Gastrocnemius medialis (tissue), 4 donors: ENCODE data around the gene C12orf42. TPM values are rescaled to one million over a fixed set of nuclear protein-coding genes. Genes with fewer than 3 reads are reported as not detected.

Experiments used
- ATAC-seq, 2 donors: fragments of 150-250 bp; one replicate each; pipeline ENCODE4 v1.9.1; 2016
- DNase-seq, 2 donors: peaks; one replicate each; pipeline ENCODE4 v3.0.0-alpha.2; 2019
- H3K27ac ChIP-seq, 4 donors: fragments of 200-600 bp; sonication (generic); 1 replicate in 1 of 4; 2 replicates in 3 of 4; pipeline ENCODE4 v1.5.1; 2016 to 2018; ENCODE audit warnings: mild to moderate bottlenecking in 2 of 4, moderate library complexity in 1 of 4
- H3K27me3 ChIP-seq, 3 donors: fragments of 200-600 bp; sonication (generic) in 2 of 3; 1 replicate in 1 of 3; 2 replicates in 2 of 3; pipeline versions ENCODE4 v1.5.1 to v1.6.0; 2016 to 2019; ENCODE audit warnings: mild to moderate bottlenecking in 1 of 3, moderate library complexity in 1 of 3
- H3K36me3 ChIP-seq, 2 donors: fragments of 200-600 bp; sonication (generic) in 1 of 2; one replicate each; pipeline ENCODE4 v1.5.1; 2017 to 2018
- H3K4me1 ChIP-seq, 2 donors: fragments of 200-600 bp; sonication (generic) in 1 of 2; one replicate each; pipeline ENCODE4 v1.5.1; 2016 to 2017; ENCODE audit warnings: mild to moderate bottlenecking in 2 of 2
- H3K4me3 ChIP-seq, 4 donors: fragments of 200-600 bp; sonication (generic) in 3 of 4; 1 replicate in 1 of 4; 2 replicates in 3 of 4; pipeline ENCODE4 v1.5.1; 2016 to 2019; ENCODE audit warnings: mild to moderate bottlenecking in 2 of 4
- H3K9me3 ChIP-seq, 3 donors: fragments of 200-600 bp; sonication (generic) in 2 of 3; 1 replicate in 1 of 3; 2 replicates in 2 of 3; pipeline ENCODE4 v1.5.1; 2016 to 2019
- POLR2A ChIP-seq, 2 donors: fragments of 450-650 bp; IDR thresholded peaks; one replicate each; pipeline ENCODE4 v1.6.1; 2017; ENCODE audit warnings: antibody characterized with exemption in 2 of 2, mild to moderate bottlenecking in 2 of 2, moderate library complexity in 2 of 2
- in situ Hi-C, 4 donors: fragments of 200-750 bp; cut with MboI; loops; one replicate each; pipeline versions ENCODE4 v1.15.0 to v1.8.0; 2017; ENCODE audit warnings: low sequenced_read_pairs in 4 of 4
- intact Hi-C: fragments of 100-400 bp; cut with DNase I; formaldehyde crosslinking; loops from one replicate; pipeline ENCODE4 v1.15.1; 2023; ENCODE audit warnings: low total_unique reads
- total RNA-seq, 4 donors: library from RNA; depleted of rRNA; stranded (reverse); fragments of >200 nt; gene quantifications; one replicate each; pipeline versions ENCODE4 v1.1.0 to v1.2.3, GENCODE V29; 2016
- TF ChIP-seq, protein P1 (sequence below), 5 experiments: fragments of 450-650 bp in 3 of 5; fragments of 200-600 bp in 2 of 5; sonication (generic) in 2 of 5; IDR thresholded peaks in 4 of 5; conservative IDR thresholded peaks in 1 of 5; 1 replicate in 4 of 5; 2 replicates in 1 of 5; pipeline ENCODE4 v1.5.1; 2016 to 2019; ENCODE audit warnings: antibody characterized with exemption in 5 of 5, mild to moderate bottlenecking in 3 of 5, moderate library complexity in 3 of 5

Gene C12orf42
- total RNA-seq, 4 donors from 2014 or later = not detected

- ATAC-seq (no peak), DNase-seq (no peak)
- Histone ChIP-seq H3K27ac (no peak overlapping the region), H3K36me3 (no peaks in the 10 kb centered on the region), H3K27me3 (no peaks in the 10 kb centered on the region), H3K4me1 (no peaks in the 10 kb centered on the region), H3K9me3 (no peaks in the 10 kb centered on the region), H3K4me3 (no peak overlapping the region)
- intact Hi-C loops = no loop called here
- in situ Hi-C loops = no loop called here
- TF ChIP-seq POLR2A (IDR thresholded peaks at IDR 0.05) = no peak
- TF ChIP-seq, protein P1, sequence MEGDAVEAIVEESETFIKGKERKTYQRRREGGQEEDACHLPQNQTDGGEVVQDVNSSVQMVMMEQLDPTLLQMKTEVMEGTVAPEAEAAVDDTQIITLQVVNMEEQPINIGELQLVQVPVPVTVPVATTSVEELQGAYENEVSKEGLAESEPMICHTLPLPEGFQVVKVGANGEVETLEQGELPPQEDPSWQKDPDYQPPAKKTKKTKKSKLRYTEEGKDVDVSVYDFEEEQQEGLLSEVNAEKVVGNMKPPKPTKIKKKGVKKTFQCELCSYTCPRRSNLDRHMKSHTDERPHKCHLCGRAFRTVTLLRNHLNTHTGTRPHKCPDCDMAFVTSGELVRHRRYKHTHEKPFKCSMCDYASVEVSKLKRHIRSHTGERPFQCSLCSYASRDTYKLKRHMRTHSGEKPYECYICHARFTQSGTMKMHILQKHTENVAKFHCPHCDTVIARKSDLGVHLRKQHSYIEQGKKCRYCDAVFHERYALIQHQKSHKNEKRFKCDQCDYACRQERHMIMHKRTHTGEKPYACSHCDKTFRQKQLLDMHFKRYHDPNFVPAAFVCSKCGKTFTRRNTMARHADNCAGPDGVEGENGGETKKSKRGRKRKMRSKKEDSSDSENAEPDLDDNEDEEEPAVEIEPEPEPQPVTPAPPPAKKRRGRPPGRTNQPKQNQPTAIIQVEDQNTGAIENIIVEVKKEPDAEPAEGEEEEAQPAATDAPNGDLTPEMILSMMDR (IDR thresholded peaks at IDR 0.05 in 4 of 5, conservative IDR thresholded peaks at IDR 0.05 in 1 of 5) = no peak
These were observed 80.1 kb downstream of the C12orf42 start for GRCh38 chr12:103415681-103416080.

DNA sequence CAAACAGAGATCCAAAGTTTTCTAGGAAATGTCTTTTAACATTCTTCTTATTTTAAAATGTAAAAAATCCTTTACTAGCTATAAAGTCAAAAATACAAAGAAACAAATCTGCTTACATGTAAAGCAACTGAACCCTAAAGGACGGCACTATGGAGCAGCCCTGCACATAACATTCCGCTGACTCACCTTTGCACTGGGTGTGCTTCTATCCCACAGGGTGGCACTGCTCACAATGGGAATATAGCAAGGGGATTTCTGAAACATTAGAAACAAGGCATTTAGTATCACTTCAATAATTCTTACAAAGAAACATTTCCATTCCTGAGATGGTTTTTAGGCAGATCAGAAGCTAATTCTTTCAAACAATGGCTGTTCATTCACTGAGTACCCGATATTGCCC lies 94.3 kb downstream of the C12orf42 start:
- intact Hi-C loops (no loop called here), in situ Hi-C loops (no loop called here)
- ATAC-seq (no peak), DNase-seq (no peak)
- H3K9me3 ChIP-seq = no peaks in the 10 kb centered on the region
- H3K4me3 ChIP-seq = no peak overlapping the region
- TF ChIP-seq, protein P1 (IDR thresholded peaks at IDR 0.05 in 4 of 5, conservative IDR thresholded peaks at IDR 0.05 in 1 of 5) = no peak
- TF ChIP-seq POLR2A (IDR thresholded peaks at IDR 0.05) = no peak
- H3K27ac ChIP-seq = no peak overlapping the region
- no peaks in the 10 kb centered on the region for H3K4me1 ChIP-seq
- H3K36me3 ChIP-seq = no peaks in the 10 kb centered on the region
- no peaks in the 10 kb centered on the region for H3K27me3 ChIP-seq

- Histone ChIP-seq H3K4me1 (no peaks in the 10 kb centered on the region), H3K9me3 (no peaks in the 10 kb centered on the region), H3K27me3 (no peaks in the 10 kb centered on the region), H3K36me3 (no peaks in the 10 kb centered on the region), H3K4me3 (no peak overlapping the region), H3K27ac (no peak overlapping the region)
- TF ChIP-seq, protein P1 (IDR thresholded peaks at IDR 0.05 in 4 of 5, conservative IDR thresholded peaks at IDR 0.05 in 1 of 5) = no peak
- no peak for TF ChIP-seq POLR2A (IDR thresholded peaks at IDR 0.05)
- ATAC-seq = no peak
- DNase-seq = no peak
- intact Hi-C loops (no loop called here), in situ Hi-C loops (no loop called here)
These were observed 95.8 kb downstream of the C12orf42 start for GRCh38 chr12:103399986-103400385.

GRCh38 chr12:103397536-103397935 lies 98.2 kb downstream of the C12orf42 start:
- in situ Hi-C loops (no loop called here), intact Hi-C loops (no loop called here)
- no peaks in the 10 kb centered on the region for H3K27me3 ChIP-seq
- no peak overlapping the region for H3K4me3 ChIP-seq
- no peaks in the 10 kb centered on the region for H3K36me3 ChIP-seq
- H3K27ac ChIP-seq = no peak overlapping the region
- TF ChIP-seq, protein P1 (IDR thresholded peaks at IDR 0.05 in 4 of 5, conservative IDR thresholded peaks at IDR 0.05 in 1 of 5) = no peak
- TF ChIP-seq POLR2A (IDR thresholded peaks at IDR 0.05) = no peak
- DNase-seq (no peak), ATAC-seq (no peak)
- H3K4me1 ChIP-seq = no peaks in the 10 kb centered on the region
- no peaks in the 10 kb centered on the region for H3K9me3 ChIP-seq

DNA sequence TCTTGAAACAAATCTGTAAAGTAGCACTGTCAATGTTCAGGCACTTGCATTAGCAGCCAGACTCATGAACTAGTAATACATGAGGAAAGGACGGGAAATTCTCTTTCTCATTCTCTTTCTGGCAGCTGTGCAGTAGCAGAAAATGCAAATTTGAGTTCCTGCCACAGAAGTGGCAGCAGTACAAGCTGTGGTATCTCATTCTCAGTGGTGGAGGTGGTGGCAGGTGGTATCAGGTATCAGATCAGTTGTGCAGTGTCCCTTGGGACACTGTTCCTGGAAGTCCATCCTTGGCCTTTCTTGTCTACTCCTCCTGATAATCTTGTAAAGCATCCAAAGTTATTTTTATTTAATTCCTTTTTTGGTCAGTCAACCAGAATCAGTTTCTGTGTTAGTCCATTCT lies 103.0 kb downstream of the C12orf42 start:
- ATAC-seq (no peak), DNase-seq (no peak)
- Histone ChIP-seq H3K9me3 (no peaks in the 10 kb centered on the region), H3K4me3 (no peak overlapping the region), H3K27ac (no peak overlapping the region), H3K27me3 (no peaks in the 10 kb centered on the region), H3K4me1 (no peaks in the 10 kb centered on the region), H3K36me3 (no peaks in the 10 kb centered on the region)
- in situ Hi-C loops = no loop called here
- intact Hi-C loops = no loop called here
- TF ChIP-seq, protein P1 (IDR thresholded peaks at IDR 0.05 in 4 of 5, conservative IDR thresholded peaks at IDR 0.05 in 1 of 5) = no peak
- TF ChIP-seq POLR2A (IDR thresholded peaks at IDR 0.05) = no peak
